H1 (cell line): ENCODE measurements around the gene CCT6A. TPM values are rescaled to one million over a fixed set of nuclear protein-coding genes. Genes with fewer than 3 reads are reported as not detected.
"Not testable (repeated sequence)": the region's sequence is repeated elsewhere in the genome, so short reads cannot be mapped to it uniquely, and the experiment has no call there.

Experiments used
- CTCF ChIA-PET: fragments of 300-600 bp; sonication (Branson Sonifier 250); formaldehyde crosslinking; loops from one replicate; lab custom pipeline; 2021; ENCODE audit not compliant: partially characterized antibody; lab: Charles Lee
- POLR2A ChIA-PET: fragments of 300-600 bp; sonication (Branson Sonifier 250); formaldehyde crosslinking; loops from one replicate; lab custom pipeline; 2021; ENCODE audit warnings: inconsistent platforms; ENCODE audit not compliant: partially characterized antibody; lab: Charles Lee
- DNase-seq, 2 experiments: peaks; one replicate each; pipeline versions ENCODE4 v3.0.0 to v3.0.0-alpha.2; 2010 to 2022; ENCODE audit warnings: low spot score in 2 of 2, low read depth in 1 of 2, mixed read lengths in 1 of 2
- FAIRE-seq: peaks from 2 replicates; lab custom pipeline; 2011; peaks lifted over from hg19 to GRCh38; lab: Jason Lieb, UNC
- H2AFZ ChIP-seq: 2 replicates; pipeline ENCODE4 v1.8.1; 2012; ENCODE audit warnings: low read length, inconsistent platforms
- H2AK5ac ChIP-seq: 2 replicates; pipeline ENCODE4 v1.6.1; 2013; ENCODE audit warnings: low read depth, low read length
- H2BK120ac ChIP-seq: replicated peaks from 2 replicates; pipeline ENCODE3; 2013; ENCODE audit warnings: low read depth, low read length, inconsistent platforms
- H2BK12ac ChIP-seq: 2 replicates; pipeline ENCODE4 v1.6.1; 2013; ENCODE audit warnings: low read depth, low read length
- H2BK15ac ChIP-seq: 2 replicates; pipeline ENCODE4 v1.6.1; 2013; ENCODE audit warnings: low read length
- H2BK20ac ChIP-seq: 2 replicates; pipeline ENCODE4 v1.6.1; 2013; ENCODE audit warnings: low read length
- H2BK5ac ChIP-seq: 2 replicates; pipeline ENCODE4 v1.6.1; 2013; ENCODE audit warnings: low read depth, low read length
- H3K14ac ChIP-seq: 2 replicates; pipeline ENCODE4 v1.6.1; 2013; ENCODE audit warnings: inconsistent platforms; ENCODE audit not compliant: insufficient read length
- H3K18ac ChIP-seq: 2 replicates; pipeline ENCODE4 v1.6.1; 2013; ENCODE audit warnings: low read length; ENCODE audit errors: extremely low read depth
- H3K23ac ChIP-seq: 2 replicates; pipeline ENCODE4 v1.6.1; 2013; ENCODE audit warnings: inconsistent platforms; ENCODE audit not compliant: insufficient read length
- H3K23me2 ChIP-seq: 2 replicates; pipeline ENCODE4 v1.6.1; 2013; ENCODE audit warnings: low read depth, low read length
- H3K27ac ChIP-seq: 2 replicates; pipeline ENCODE4 v1.6.1; 2011; ENCODE audit warnings: low read depth, low read length, inconsistent platforms
- H3K27me3 ChIP-seq, 4 experiments: replicated peaks in 1 of 4; 1 replicate in 1 of 4; 2 replicates in 3 of 4; pipeline versions ENCODE4 v1.6.1 to v1.8.1; 2011 to 2013; ENCODE audit warnings: low read length in 3 of 4, mild to moderate bottlenecking in 3 of 4, inconsistent platforms in 2 of 4, mixed read lengths in 2 of 4, moderate library complexity in 1 of 4; ENCODE audit not compliant: control insufficient read depth in 3 of 4, insufficient read depth in 3 of 4; ENCODE audit errors: extremely low read depth in 1 of 4
- H3K36me3 ChIP-seq, 4 experiments: 2 replicates each; pipeline versions ENCODE4 v1.6.1 to v1.8.1; 2011 to 2013; ENCODE audit warnings: mild to moderate bottlenecking in 4 of 4, low read length in 3 of 4, moderate library complexity in 2 of 4, control low read depth in 1 of 4, inconsistent platforms in 1 of 4; ENCODE audit not compliant: insufficient read depth in 4 of 4, control insufficient read depth in 2 of 4
- H3K4ac ChIP-seq: replicated peaks from 2 replicates; pipeline ENCODE3; 2013; ENCODE audit warnings: low read length, low read depth, mixed read lengths, inconsistent platforms; ENCODE audit not compliant: insufficient read length
- H3K4me1 ChIP-seq, 4 experiments: replicated peaks in 1 of 4; 1 replicate in 1 of 4; 2 replicates in 3 of 4; pipeline versions ENCODE4 v1.6.1 to v1.8.1; 2011 to 2013; ENCODE audit warnings: low read length in 3 of 4, inconsistent platforms in 2 of 4, mixed read lengths in 1 of 4; ENCODE audit not compliant: insufficient read depth in 4 of 4, control insufficient read depth in 3 of 4
- H3K4me2 ChIP-seq, 2 experiments: 2 replicates each; pipeline versions ENCODE4 v1.6.1 to v1.8.1; 2011 to 2013; ENCODE audit warnings: low read depth in 2 of 2, low read length in 2 of 2, control low read depth in 1 of 2, inconsistent platforms in 1 of 2, mild to moderate bottlenecking in 1 of 2; ENCODE audit not compliant: insufficient read depth in 1 of 2
- H3K4me3 ChIP-seq, 4 experiments: fragments of 200-600, 300-600 bp in 1 of 4; sonication (generic), shearing (Covaris generic), sonication (Bioruptor Twin) in 1 of 4; 2 replicates each; pipeline versions ENCODE4 v1.5.1 to v1.8.1; 2011 to 2016; ENCODE audit warnings: low read length in 4 of 4, low read depth in 3 of 4, control low read depth in 2 of 4, inconsistent platforms in 2 of 4, mild to moderate bottlenecking in 2 of 4, mixed read lengths in 1 of 4, moderate library complexity in 1 of 4; ENCODE audit not compliant: insufficient read depth in 2 of 4; ENCODE audit errors: extremely low read depth in 1 of 4
- H3K56ac ChIP-seq: replicated peaks from 2 replicates; pipeline ENCODE3; 2013; ENCODE audit warnings: low read depth, mild to moderate bottlenecking, mixed read lengths, low read length, inconsistent platforms; ENCODE audit not compliant: insufficient read length
- H3K79me1 ChIP-seq: 2 replicates; pipeline ENCODE4 v1.6.1; 2013; ENCODE audit warnings: low read depth, low read length, control low read depth
- H3K79me2 ChIP-seq, 2 experiments: 2 replicates each; pipeline versions ENCODE4 v1.6.1 to v1.8.1; 2012 to 2013; ENCODE audit warnings: low read length in 2 of 2, mild to moderate bottlenecking in 2 of 2, inconsistent platforms in 1 of 2; ENCODE audit not compliant: insufficient read depth in 2 of 2, control insufficient read depth in 1 of 2
- H3K9ac ChIP-seq, 4 experiments: replicated peaks in 1 of 4; 1 replicate in 1 of 4; 2 replicates in 3 of 4; pipeline versions ENCODE4 v1.6.1 to v1.8.1; 2011 to 2013; ENCODE audit warnings: low read depth in 3 of 4, low read length in 3 of 4, control low read depth in 2 of 4, mild to moderate bottlenecking in 2 of 4, moderate library complexity in 2 of 4, inconsistent platforms in 1 of 4; ENCODE audit errors: extremely low read depth in 1 of 4
- H3K9me3 ChIP-seq, 2 experiments: 2 replicates each; pipeline versions ENCODE4 v1.6.1 to v1.8.1; 2012 to 2013; ENCODE audit warnings: mild to moderate bottlenecking in 2 of 2, moderate library complexity in 2 of 2, control low read depth in 1 of 2, inconsistent platforms in 1 of 2, low read depth in 1 of 2, low read length in 1 of 2, mixed read lengths in 1 of 2; ENCODE audit not compliant: insufficient read depth in 2 of 2
- H4K20me1 ChIP-seq, 2 experiments: replicated peaks in 1 of 2; 2 replicates each; pipeline versions ENCODE3 to v1.8.1; 2011 to 2013; ENCODE audit warnings: inconsistent platforms in 2 of 2, low read length in 2 of 2, mild to moderate bottlenecking in 1 of 2; ENCODE audit not compliant: insufficient read depth in 2 of 2, control insufficient read depth in 1 of 2
- H4K5ac ChIP-seq: 2 replicates; pipeline ENCODE4 v1.6.1; 2013; ENCODE audit warnings: low read length, low read depth, mixed read lengths, inconsistent platforms; ENCODE audit not compliant: insufficient read length
- H4K8ac ChIP-seq: 2 replicates; pipeline ENCODE4 v1.8.0; 2013; ENCODE audit warnings: mild to moderate bottlenecking, moderate library complexity, low read length, inconsistent platforms; ENCODE audit not compliant: insufficient read depth; ENCODE audit errors: extremely low read depth
- H4K91ac ChIP-seq: replicated peaks from 2 replicates; pipeline ENCODE3; 2013; ENCODE audit warnings: low read length, mixed read lengths, inconsistent platforms; ENCODE audit not compliant: insufficient read length
- WGBS, 2 experiments: shearing (Covaris generic) in 1 of 2; methylation state at CpG; one replicate each; pipeline versions ENCODE4 v1.1.6 to v1.1.7; 2013 to 2015; ENCODE audit warnings: low lambda C conversion rate in 2 of 2, mixed read lengths in 2 of 2, inconsistent platforms in 1 of 2, low coverage in 1 of 2, missing lambda C conversion rate in 1 of 2; ENCODE audit not compliant: insufficient replicate concordance in 2 of 2, insufficient coverage in 1 of 2, insufficient read length in 1 of 2; ENCODE audit errors: extremely low coverage in 1 of 2, missing lambda C conversion rate in 1 of 2; 5-methylcytosine and 5-hydroxymethylcytosine counted together
- polyA plus RNA-seq, 7 experiments: library from polyadenylated mRNA; depleted of rRNA in 3 of 7; stranded (reverse) in 5 of 7; unstranded in 2 of 7; fragments of >200 nt in 5 of 7; fragments of 200-250 nt in 2 of 7; gene quantifications; 1 replicate in 5 of 7; 2 replicates in 1 of 7; 4 replicates in 1 of 7; pipeline versions ENCODE4 v1.2.1 to v1.2.3, GENCODE V29; 2011 to 2013; ENCODE audit warnings: missing spikeins in 2 of 7, mixed read lengths in 2 of 7
- total RNA-seq: library from RNA; stranded (reverse); fragmentation: NEBNext Ultra II Directional; extraction: Animal tissue kit (Norgen Biotek cat#: 25700); gene quantifications from 2 replicates; pipeline ENCODE4 v1.2.1, GENCODE V29; 2021

CCT6A gene
- total and polyA plus RNA-seq, 2 of the 8 experiments (the other 6 are each of a cell fraction or from before 2014, with no cell fraction given): 201 to 272 TPM

- H3K9ac ChIP-seq, H3K4me1 ChIP-seq, H2AFZ ChIP-seq, H3K18ac ChIP-seq, H4K20me1 ChIP-seq, H2BK5ac ChIP-seq, FAIRE-seq, H3K4me3 ChIP-seq, H3K79me1 ChIP-seq, H2BK12ac ChIP-seq, H4K5ac ChIP-seq, H2BK20ac ChIP-seq, H3K9me3 ChIP-seq, H3K23ac ChIP-seq, H3K27ac ChIP-seq, CTCF ChIA-PET, H4K91ac ChIP-seq, H2BK120ac ChIP-seq, H2BK15ac ChIP-seq, H3K23me2 ChIP-seq, DNase-seq, H4K8ac ChIP-seq, H3K27me3 ChIP-seq, H3K14ac ChIP-seq, H3K4ac ChIP-seq, H2AK5ac ChIP-seq, H3K56ac ChIP-seq: not testable (repeated sequence)
- POLR2A ChIA-PET: interaction anchor here (1.5 to 40.8 kb wide), 3 partner anchors 13 to 25 kb away, joined by 4 to 869 read pairs (median 36); partner anchors contain the start of genes CCT6A, PSPH and SUMF2
- WGBS, 2 experiments: 75% methylated on average over 8 of the region's 8 CpGs; no CpG with 5 or more reads in 1 of the 2 experiments
- H3K36me3 ChIP-seq: peaks cover 2 to 45% (median 20%) of the 10 kb centered on the region in 4 experiments; a peak in 7 of 8 replicates
- H3K79me2 ChIP-seq: peaks cover 0 to 27% of the 10 kb centered on the region in 2 experiments; a peak in 2 of 4 replicates
- H3K4me2 ChIP-seq: peak overlapping the region in 1 of 2 experiments; percentile 59; a peak in 1 of 4 replicates
These were observed 20.0 kb upstream of the CCT6A start for GRCh38 chr7:56031556-56031955.

- WGBS, 2 experiments: 86% methylated on average over 5 of the region's 7 CpGs; no CpG with 5 or more reads in 1 of the 2 experiments
- H2BK120ac ChIP-seq, H4K8ac ChIP-seq, H2AFZ ChIP-seq, H2BK5ac ChIP-seq, H4K20me1 ChIP-seq, H3K14ac ChIP-seq, H4K91ac ChIP-seq, H3K23ac ChIP-seq, H3K23me2 ChIP-seq, H2AK5ac ChIP-seq, H3K27me3 ChIP-seq, H3K56ac ChIP-seq, H2BK12ac ChIP-seq, H3K27ac ChIP-seq, H3K4ac ChIP-seq, FAIRE-seq, H3K4me1 ChIP-seq, H3K9me3 ChIP-seq, H2BK15ac ChIP-seq, H3K9ac ChIP-seq, H3K79me1 ChIP-seq, H2BK20ac ChIP-seq, H3K18ac ChIP-seq, DNase-seq, H4K5ac ChIP-seq: not testable (repeated sequence)
- ChIA-PET POLR2A (interaction anchor here (0.6 to 44.4 kb wide), 3 partner anchors 9 to 762 kb away, joined by 3 to 869 read pairs (median 869); partner anchors contain the start of genes CCT6A, PSPH and SUMF2), CTCF (interaction anchor here (2.4 kb wide), 1 partner anchor 42 kb away, joined by 8 read pairs; no protein-coding TSS in a partner anchor)
- H3K4me2 ChIP-seq: peak overlapping the region; percentile 49 to 59; a peak in 2 of 4 replicates
- H3K4me3 ChIP-seq: peak overlapping the region in 2 of 4 experiments; percentile 74 to 94; a peak in 4 of 8 replicates
- peaks cover 0 to 22% of the 10 kb centered on the region in 2 experiments; a peak in 2 of 4 replicates for H3K79me2 ChIP-seq
- H3K36me3 ChIP-seq: peaks cover 2 to 43% (median 19%) of the 10 kb centered on the region in 4 experiments; a peak in 7 of 8 replicates
These were observed 19.0 kb upstream of the CCT6A start for GRCh38 chr7:56032578-56032977.
